ENCODE data around the gene SLC6A17. TPM values are rescaled to one million over a fixed set of nuclear protein-coding genes. Genes with fewer than 3 reads are reported as not detected.

The SLC6A17 gene
- total RNA-seq, 1 donor from 2014 or later = 3.6 TPM

- TF ChIP-seq CTCF (IDR thresholded peaks at IDR 0.05; ENCODE audit: insufficient read depth, low read depth, low read length) (no peak), EZH2 (IDR thresholded peaks at IDR 0.05; ENCODE audit: insufficient read depth, low read length) (no peak)
- peaks cover 72% of the 10 kb centered on the region for H3K27me3 Mint-ChIP-seq (ENCODE audit: low read depth, unreplicated experiment)
- H3K79me2 ChIP-seq (ENCODE audit: insufficient read depth, low read length) = no peaks in the 10 kb centered on the region
- FAIRE-seq = no peak
- H3K4me2 ChIP-seq (ENCODE audit: low read length) = no peak overlapping the region
- H3K36me3 Mint-ChIP-seq (ENCODE audit: low read depth, unreplicated experiment) = no peaks in the 10 kb centered on the region
- no peaks in the 10 kb centered on the region for H4K20me1 ChIP-seq (ENCODE audit: insufficient read depth, low read length)
- no peaks in the 10 kb centered on the region for H3K36me3 ChIP-seq (ENCODE audit: insufficient read depth, low read length)
- H3K4me3 Mint-ChIP-seq (ENCODE audit: unreplicated experiment) = no peak overlapping the region
- H3K27me3 ChIP-seq (ENCODE audit: insufficient read depth, low read length) = peaks cover 14% of the 10 kb centered on the region
- H3K4me1 ChIP-seq (ENCODE audit: insufficient read depth, low read length) = peaks cover 2% of the 10 kb centered on the region
- no peak overlapping the region for H3K9ac ChIP-seq (ENCODE audit: low read length)
- no peak overlapping the region for H3K4me3 ChIP-seq (ENCODE audit: insufficient read depth, low read depth, low read length)
- H3K9me3 Mint-ChIP-seq (ENCODE audit: unreplicated experiment) = peaks cover 8% of the 10 kb centered on the region
- H3K9me3 ChIP-seq (ENCODE audit: insufficient read depth, low read depth, low read length) = no peaks in the 10 kb centered on the region
- DNase-seq (ENCODE audit: low read depth) = no peak
- no peak overlapping the region for H3K27ac Mint-ChIP-seq (ENCODE audit: unreplicated experiment)
- H3K27ac ChIP-seq (ENCODE audit: low read depth, low read length) = no peak overlapping the region
- no peak overlapping the region for H2AFZ ChIP-seq (ENCODE audit: low read depth, low read length)
- H3K4me1 Mint-ChIP-seq (ENCODE audit: low read depth, unreplicated experiment) = peaks cover 9% of the 10 kb centered on the region
Measured at GRCh38 chr1:110241516-110241915, 91.2 kb downstream of the SLC6A17 start.

DNA sequence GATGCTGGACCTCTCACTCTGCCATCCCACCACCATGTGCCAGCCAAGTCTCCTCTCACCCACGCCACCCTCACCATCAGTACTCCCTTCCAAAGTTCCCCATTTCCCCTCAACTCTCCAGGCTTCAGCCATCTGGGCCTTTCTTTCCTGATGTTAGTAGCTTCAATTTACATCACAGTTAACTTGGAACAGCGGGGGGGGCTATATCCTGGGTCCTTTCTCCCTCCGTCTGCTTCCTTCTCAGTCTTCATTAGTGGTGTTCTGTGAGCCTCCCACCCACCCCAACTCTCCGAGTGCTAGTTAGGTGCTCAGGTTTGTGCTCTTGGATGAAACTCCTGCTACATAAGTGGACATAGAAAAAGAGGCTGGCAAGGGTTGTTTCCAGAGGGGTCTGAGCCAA is 91.8 kb downstream of the SLC6A17 start:
- H2AFZ ChIP-seq (ENCODE audit: low read depth, low read length) = no peak overlapping the region
- H3K27ac ChIP-seq (ENCODE audit: low read depth, low read length) = no peak overlapping the region
- no peaks in the 10 kb centered on the region for H3K9me3 ChIP-seq (ENCODE audit: insufficient read depth, low read depth, low read length)
- Mint-ChIP-seq H3K4me3 (ENCODE audit: unreplicated experiment) (no peak overlapping the region), H3K27me3 (ENCODE audit: low read depth, unreplicated experiment) (peaks cover 73% of the 10 kb centered on the region), H3K9me3 (ENCODE audit: unreplicated experiment) (peaks cover 10% of the 10 kb centered on the region), H3K4me1 (ENCODE audit: low read depth, unreplicated experiment) (peaks cover 7% of the 10 kb centered on the region), H3K36me3 (ENCODE audit: low read depth, unreplicated experiment) (no peaks in the 10 kb centered on the region), H3K27ac (ENCODE audit: unreplicated experiment) (no peak overlapping the region)
- H3K79me2 ChIP-seq (ENCODE audit: insufficient read depth, low read length) = no peaks in the 10 kb centered on the region
- TF ChIP-seq CTCF (IDR thresholded peaks at IDR 0.05; ENCODE audit: insufficient read depth, low read depth, low read length) (no peak), EZH2 (IDR thresholded peaks at IDR 0.05; ENCODE audit: insufficient read depth, low read length) (no peak)
- H3K4me2 ChIP-seq (ENCODE audit: low read length) = no peak overlapping the region
- no peaks in the 10 kb centered on the region for H4K20me1 ChIP-seq (ENCODE audit: insufficient read depth, low read length)
- no peak overlapping the region for H3K4me3 ChIP-seq (ENCODE audit: insufficient read depth, low read depth, low read length)
- H3K27me3 ChIP-seq (ENCODE audit: insufficient read depth, low read length) = peaks cover 14% of the 10 kb centered on the region
- DNase-seq (ENCODE audit: low read depth) (no peak), FAIRE-seq (no peak)
- H3K9ac ChIP-seq (ENCODE audit: low read length) = no peak overlapping the region
- no peaks in the 10 kb centered on the region for H3K36me3 ChIP-seq (ENCODE audit: insufficient read depth, low read length)
- H3K4me1 ChIP-seq (ENCODE audit: insufficient read depth, low read length) = no peaks in the 10 kb centered on the region

GRCh38 chr1:110242731-110243130 is 92.4 kb downstream of the SLC6A17 start:
- no peaks in the 10 kb centered on the region for H3K79me2 ChIP-seq (ENCODE audit: insufficient read depth, low read length)
- peaks cover 14% of the 10 kb centered on the region for H3K27me3 ChIP-seq (ENCODE audit: insufficient read depth, low read length)
- H3K4me3 ChIP-seq (ENCODE audit: insufficient read depth, low read depth, low read length) = no peak overlapping the region
- H3K27me3 Mint-ChIP-seq (ENCODE audit: low read depth, unreplicated experiment) = peaks cover 73% of the 10 kb centered on the region
- H2AFZ ChIP-seq (ENCODE audit: low read depth, low read length) = no peak overlapping the region
- H3K27ac ChIP-seq (ENCODE audit: low read depth, low read length) = no peak overlapping the region
- no peak overlapping the region for H3K9ac ChIP-seq (ENCODE audit: low read length)
- no peaks in the 10 kb centered on the region for H3K36me3 ChIP-seq (ENCODE audit: insufficient read depth, low read length)
- DNase-seq (ENCODE audit: low read depth) (no peak), FAIRE-seq (no peak)
- peaks cover 10% of the 10 kb centered on the region for H3K9me3 Mint-ChIP-seq (ENCODE audit: unreplicated experiment)
- no peak overlapping the region for H3K27ac Mint-ChIP-seq (ENCODE audit: unreplicated experiment)
- H3K4me3 Mint-ChIP-seq (ENCODE audit: unreplicated experiment) = no peak overlapping the region
- peaks cover 4% of the 10 kb centered on the region for H3K4me1 Mint-ChIP-seq (ENCODE audit: low read depth, unreplicated experiment)
- H3K36me3 Mint-ChIP-seq (ENCODE audit: low read depth, unreplicated experiment) = no peaks in the 10 kb centered on the region
- no peak overlapping the region for H3K4me2 ChIP-seq (ENCODE audit: low read length)
- TF ChIP-seq EZH2 (IDR thresholded peaks at IDR 0.05; ENCODE audit: insufficient read depth, low read length) (no peak), CTCF (IDR thresholded peaks at IDR 0.05; ENCODE audit: insufficient read depth, low read depth, low read length) (no peak)
- H4K20me1 ChIP-seq (ENCODE audit: insufficient read depth, low read length) = no peaks in the 10 kb centered on the region
- H3K9me3 ChIP-seq (ENCODE audit: insufficient read depth, low read depth, low read length) = no peaks in the 10 kb centered on the region
- H3K4me1 ChIP-seq (ENCODE audit: insufficient read depth, low read length) = no peaks in the 10 kb centered on the region

Data from astrocyte (in vitro differentiated cells and primary cell).